Activated CD4-positive, alpha-beta T cell treated with anti-CD3 and anti-CD28 coated beads for 48 hours (primary cell): ENCODE results near the gene XRCC4.
"Not testable (repeated sequence)": the region's sequence is repeated elsewhere in the genome, so short reads cannot be mapped to it uniquely, and the experiment has no call there.

Source experiments
- DNase-seq: peaks from one replicate; pipeline ENCODE4 v3.0.0-alpha.2; 2020

Gene XRCC4

GRCh38 chr5:83076742-83077661 lies at the start of gene XRCC4, which contains the start of gene TMEM167A:
XRCC4 (plus strand) TSS chr5:83077547; CDS start chr5:83104920, 27,373 bp downstream.
TMEM167A (minus strand) TSS chr5:83077394; CDS start chr5:83077323, 71 bp downstream.
- peak; percentile 94 for DNase-seq

GRCh38 chr5:83029912-83030311 lies 47.4 kb upstream of the XRCC4 start:
- DNase-seq, result no peak

DNA sequence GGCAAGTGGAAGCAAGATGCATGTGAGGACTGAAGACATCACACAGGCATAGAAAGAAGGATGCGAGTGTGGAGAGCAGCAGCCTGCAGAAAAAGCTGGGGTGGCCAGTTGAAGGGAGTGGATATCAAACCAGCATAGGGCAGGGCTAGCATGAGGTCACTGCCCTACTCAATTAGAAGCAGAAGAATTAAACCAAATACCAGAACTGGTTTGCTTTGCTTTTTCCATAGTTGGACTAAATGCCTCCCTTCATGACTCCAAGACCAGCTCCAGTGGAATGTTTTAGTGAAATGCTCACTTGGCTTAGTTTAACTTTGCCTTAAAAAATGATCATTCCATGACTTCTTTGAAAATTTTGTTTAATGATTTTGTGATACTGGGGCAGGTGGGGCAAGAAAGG lies 46.0 kb upstream of the XRCC4 start:
- no peak for DNase-seq

- no peak for DNase-seq
Observed at GRCh38 chr5:83034036-83034435, 43.3 kb upstream of the XRCC4 start.

DNA sequence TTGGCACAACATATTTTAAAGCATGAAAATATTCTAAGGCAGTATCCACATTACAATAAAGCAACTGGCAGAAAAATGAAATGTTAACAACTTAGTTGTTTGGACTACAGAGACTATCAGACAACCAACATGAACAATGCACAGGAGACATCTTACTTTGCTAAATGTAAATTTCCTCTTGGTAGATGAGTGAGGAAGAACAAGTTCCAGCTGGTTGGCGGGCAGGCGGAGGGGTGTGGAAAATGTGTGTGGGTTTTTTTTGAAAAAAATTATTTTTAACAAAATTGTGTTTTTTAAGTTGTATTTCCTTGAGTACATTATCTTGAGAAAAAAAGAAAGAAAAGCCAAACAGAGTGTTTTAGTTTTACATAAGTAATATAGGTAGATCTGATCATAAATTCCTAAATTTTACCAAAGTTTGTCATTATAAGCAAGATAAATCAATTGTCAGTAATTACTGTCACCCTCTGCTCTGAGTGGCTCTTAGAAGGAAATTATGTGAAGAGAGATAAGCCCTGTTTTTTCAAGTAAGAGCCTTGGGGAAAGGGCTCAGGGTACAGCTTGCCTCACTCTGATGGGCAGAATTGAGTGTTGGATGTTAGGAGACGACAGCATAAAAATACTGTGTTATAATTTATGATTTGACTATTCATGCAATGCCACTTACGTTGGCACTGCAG lies 42.7 kb upstream of the XRCC4 start:
- DNase-seq, result no peak

DNA sequence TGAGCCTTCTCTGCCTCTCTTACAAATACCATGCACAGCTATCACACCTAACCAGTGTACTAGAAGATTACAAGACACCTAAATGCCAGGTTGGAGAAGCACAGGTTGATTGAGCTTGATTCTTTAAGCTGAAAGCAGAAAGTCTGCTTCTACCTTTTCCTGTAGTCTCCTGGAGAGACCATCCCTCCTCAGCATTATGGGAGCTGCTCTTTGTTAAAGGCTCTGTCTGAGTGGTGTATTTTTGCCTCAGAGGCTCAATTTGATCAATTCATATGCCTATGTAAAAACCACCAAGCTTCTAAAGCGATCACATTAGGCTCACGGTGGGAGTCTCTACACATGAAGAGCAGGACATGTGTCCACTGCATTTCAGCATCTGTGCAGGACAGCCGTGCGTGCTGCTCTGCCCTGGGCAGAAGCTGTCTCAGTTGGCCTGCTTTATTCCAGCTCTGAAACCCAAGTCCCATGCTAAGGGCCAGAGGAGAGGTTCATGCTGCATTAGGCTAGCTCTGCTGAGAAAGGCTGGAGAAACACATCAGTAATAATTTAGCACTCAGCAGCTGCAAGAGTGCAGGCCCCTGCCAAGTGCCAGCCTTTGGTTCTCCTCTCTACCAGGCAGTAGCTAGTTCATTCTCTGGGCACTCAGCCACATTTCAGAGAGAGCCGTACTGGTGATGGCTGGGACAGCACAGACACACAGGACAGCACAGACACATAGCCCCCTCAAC lies 41.8 kb upstream of the XRCC4 start:
- DNase-seq, result no peak

DNA sequence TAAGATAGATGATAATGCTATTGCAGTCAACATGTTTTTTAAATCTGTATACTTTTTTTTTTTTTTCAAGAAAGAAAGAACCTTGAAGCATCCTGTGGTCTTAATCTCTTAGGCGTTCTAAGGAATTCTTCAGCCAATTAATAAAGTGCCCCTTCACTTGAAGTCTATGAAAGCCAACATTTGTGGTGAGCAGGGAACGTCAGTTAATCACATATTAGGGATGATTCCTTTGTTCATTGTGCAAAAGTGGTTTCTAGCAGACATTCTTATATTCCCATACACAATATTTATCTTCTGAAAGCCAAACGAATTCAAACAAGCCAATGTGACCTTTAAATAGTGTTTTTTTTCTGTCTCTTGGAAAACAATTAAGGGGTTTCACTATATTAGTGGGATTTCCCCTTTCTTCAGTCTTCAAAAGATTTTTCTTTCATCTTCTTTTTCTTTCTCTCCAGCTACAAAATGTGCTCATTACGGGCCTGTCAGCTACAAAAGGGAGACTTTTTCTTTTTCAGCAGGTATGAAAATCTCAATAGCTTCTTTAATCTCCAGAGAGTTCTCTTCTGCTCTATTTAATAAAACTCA lies 40.3 kb upstream of the XRCC4 start:
- no peak for DNase-seq

GRCh38 chr5:83038924-83039323 lies 38.4 kb upstream of the XRCC4 start:
- DNase-seq, result no peak

DNA sequence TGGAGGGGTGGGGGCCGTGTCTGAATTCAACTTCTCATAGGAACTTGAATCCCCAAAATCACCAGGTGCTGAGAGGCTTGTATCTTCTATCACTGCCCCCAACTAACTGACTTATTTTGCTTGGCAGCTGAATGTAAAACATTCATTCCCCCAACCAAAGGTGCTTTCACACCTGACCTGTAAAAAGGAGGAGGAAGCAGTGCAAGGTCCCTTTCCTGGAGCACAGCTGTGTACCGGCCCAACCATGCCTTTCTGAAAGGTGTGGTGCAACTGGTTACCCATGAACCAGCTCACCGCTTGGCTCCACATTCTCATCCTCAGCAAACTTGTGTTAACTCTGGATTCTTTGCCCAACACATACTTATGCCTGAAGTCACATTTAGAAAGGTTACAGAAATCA lies 34.8 kb upstream of the XRCC4 start:
- DNase-seq, result no peak

- no peak for DNase-seq
Observed at GRCh38 chr5:83044926-83045325, 32.4 kb upstream of the XRCC4 start.

DNA sequence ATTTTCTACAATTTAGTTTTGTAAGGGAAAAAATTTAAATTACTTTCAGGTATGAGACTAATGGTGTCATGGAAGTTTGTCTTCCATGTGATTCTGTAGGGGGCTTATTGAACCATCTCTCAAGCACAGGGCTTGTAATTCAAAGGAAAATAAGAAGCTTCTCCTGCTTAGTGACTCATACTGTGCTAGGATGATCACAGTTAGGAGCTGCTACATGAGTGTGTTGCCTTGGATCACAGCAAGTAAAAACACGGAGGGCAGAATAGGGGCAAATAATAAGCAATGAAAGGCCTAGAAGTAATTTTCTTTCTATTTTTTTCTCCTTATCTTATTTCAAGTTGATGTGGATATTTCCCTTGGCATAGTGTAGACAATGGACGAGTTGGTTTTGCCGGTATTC lies 29.1 kb upstream of the XRCC4 start:
- no peak for DNase-seq

DNA sequence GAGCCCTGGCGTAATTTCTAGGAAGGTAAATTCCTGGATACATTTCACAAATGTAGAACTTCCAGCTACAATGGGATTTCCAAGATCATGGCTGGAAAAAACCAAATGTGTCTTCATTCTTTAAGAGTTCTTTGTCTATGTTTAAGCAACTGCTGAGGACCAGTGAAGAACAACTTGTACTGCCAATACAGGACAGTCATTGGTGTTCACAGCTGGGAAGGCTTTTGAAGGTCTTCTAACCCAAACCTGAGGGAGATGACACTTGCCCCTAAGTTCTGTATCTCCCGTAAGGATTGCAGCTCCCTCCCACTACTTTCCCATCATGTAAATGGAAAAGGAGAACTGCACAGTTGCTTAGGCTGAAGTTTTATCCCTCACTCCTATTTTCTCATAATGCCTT lies 28.5 kb upstream of the XRCC4 start:
- DNase-seq, result no peak

DNA sequence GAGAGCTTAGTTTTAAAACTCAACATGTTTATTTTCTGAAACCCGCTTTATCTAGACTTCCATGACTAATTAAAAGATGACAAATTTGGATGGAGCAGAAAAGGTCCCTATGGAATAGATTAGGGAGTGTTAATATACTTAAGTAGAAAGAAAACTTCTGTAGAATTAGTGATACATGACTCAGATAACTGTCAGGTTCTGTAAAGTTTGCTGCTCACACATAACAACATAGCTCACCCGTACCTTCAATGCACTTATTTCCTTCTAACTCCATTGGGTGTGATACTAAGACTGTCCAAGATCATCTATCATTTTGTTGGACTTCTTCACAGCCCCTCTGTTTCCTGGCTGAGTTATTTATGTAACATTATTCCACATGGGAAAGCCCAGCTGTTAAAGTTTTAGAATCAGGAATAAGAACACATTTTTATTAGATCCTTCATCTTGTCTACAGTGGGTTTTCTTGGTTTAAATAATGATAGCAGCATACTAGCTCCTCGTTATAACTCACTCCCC lies 27.9 kb upstream of the XRCC4 start:
- no peak for DNase-seq

- DNase-seq, result no peak
Observed at GRCh38 chr5:83050723-83051340, 26.5 kb upstream of the XRCC4 start.

- DNase-seq, result no peak
Observed at GRCh38 chr5:83055166-83055565, 22.2 kb upstream of the XRCC4 start.

DNA sequence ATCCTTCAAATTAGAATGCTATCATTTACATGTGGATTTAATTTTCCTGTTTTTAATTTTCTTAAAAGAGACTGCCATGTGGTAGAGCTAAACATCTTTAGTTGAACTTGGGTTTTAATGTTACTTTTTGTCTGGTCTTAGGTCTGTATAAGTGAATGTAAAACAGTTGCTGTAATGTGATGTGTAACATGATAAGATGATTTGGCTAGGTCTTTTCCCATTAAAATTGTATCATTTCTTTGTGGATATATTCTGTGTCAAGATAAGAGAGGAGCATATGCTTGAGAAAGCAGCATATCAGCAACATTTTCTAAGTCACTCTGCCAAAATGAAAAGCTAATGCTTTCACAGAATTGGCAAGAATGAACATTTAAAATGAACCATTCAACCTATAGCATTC lies 18.6 kb upstream of the XRCC4 start:
- DNase-seq, result no peak

GRCh38 chr5:83059341-83059740 lies 18.0 kb upstream of the XRCC4 start:
- DNase-seq, result no peak

DNA sequence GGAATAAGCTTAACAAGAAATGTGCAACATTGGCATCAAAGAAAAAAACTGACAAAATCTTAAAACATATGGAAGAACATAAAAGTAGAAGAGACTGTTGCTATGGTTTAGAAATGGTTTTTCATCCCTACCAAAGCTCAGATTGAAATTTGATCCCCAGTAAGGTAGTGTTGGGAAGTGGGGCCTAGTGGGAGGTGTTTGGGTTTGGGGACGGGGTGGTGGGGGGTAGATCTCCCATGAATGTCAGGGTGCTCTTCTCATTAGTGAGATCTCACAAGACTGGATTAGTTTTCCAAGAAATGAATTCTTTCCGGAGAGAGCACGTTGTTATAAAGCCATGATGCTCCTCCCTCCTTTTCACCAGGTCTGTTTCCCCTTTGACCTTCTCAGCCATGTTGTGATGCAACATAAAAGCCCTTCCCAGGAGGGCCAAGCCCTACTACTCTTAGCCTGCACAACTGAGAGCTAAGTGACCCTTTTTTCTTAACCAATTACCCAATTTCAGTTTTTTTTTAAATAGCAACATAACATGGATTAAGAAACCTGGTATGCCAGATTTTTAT lies 10.7 kb upstream of the XRCC4 start:
- no peak for DNase-seq

- not testable (repeated sequence) for DNase-seq
Observed at GRCh38 chr5:83067377-83067776, 10.0 kb upstream of the XRCC4 start.

DNA sequence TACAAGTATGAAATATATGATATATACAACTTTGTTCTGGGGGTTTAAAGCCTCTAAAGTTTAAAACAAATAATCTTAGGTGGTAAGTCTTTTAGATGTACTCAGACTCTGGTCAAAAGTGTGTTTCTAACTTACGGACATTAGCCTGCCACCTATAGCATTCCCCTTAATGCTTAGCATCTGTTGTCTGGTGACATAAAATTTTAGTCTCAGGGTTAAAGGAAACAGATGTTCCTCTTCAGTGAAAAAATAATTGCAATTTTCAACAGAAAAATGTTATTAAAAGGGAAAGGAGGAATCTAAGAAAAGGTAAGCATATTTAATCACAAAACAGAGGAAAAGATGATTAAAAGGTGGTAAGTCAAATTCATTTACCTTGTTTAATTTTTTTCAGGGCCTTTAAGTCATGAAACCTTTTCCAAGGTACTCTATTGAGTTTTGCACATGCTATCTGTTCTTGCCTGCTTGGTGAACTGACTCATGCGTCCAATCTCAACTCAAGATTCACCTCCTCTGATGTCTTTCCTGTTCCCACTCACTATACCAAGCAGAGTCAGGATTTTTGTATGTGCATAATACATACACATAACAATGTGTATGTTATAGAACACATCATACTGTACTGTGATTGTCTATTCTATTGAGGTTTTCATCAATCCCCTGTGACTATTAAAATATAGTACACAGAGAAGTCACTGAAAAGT lies 8.1 kb upstream of the XRCC4 start:
- no peak for DNase-seq

DNA sequence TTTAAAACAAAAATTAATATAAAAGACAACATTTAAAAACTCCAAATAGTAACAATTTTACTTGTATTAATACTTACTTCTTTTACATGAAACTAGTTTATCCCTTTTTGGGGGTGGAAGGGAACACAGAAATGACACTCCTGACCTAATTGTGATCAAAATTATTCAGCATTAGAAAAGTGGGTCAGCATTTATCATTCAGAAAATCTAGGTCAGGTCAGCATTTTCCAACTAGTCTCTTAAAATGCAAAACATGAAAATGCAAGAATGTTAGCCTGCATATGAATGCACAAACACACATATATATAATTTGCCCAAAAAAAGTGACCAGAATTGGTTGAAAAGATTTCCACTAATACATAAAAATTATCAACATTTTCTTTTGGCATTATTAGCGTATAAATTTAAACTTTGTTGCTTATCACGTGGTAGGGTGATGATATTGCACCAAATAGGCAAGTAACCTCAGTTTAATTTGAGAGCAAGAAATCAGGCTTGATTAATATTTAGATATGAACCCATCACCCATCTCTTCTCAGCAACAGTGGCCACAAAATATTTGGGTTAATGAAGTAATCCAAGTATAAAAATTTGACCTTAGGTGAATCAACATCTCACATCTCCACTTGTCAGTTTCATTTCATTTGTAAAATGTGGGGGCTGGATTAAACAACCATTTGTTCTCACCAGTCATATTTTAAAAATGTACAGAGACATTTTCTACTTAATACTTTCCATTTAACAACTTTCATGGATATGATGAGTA lies 5.9 kb upstream of the XRCC4 start:
- DNase-seq, result no peak
